NCI-H446 (cell line): ENCODE results near the gene CCL11.
A peak's percentile ranks its signal among the peaks of the same experiment; 100 is the strongest.

Experiments
- DNase-seq, 2 experiments: peaks; one replicate each; lab custom pipeline; 2025; lab: John Stamatoyannopoulos, UW

CCL11 gene

GRCh38 chr17:34285286-34285792 is at the start of gene CCL11:
Gene CCL11, plus strand, starts transcription at chr17:34285742. Its CDS starts 67 bp downstream, at chr17:34285809.
- no peak for DNase-seq

- DNase-seq, result peak in 1 of 2 experiments; percentile 1
Measured at GRCh38 chr17:34236281-34236892, 49.2 kb upstream of the CCL11 start.

DNA sequence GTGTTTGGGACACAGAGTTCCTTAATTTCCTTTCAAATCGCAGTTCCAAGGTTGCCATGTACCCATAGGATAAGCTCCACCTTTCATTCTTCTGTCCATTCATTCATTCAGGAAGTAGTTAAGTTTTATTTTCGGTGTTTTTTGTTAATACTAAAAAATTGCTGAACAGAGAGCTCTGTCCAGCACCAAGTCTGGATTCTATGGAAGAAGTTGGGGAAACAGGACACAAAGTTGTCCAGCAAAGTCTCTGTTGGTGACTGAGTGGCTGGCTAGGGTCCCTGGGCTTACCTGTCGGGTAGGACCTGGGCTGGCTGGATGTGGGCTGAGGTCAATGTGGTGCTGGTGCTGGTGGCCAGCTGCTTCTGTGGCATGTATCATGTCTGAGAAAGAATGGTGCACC is 48.1 kb upstream of the CCL11 start:
- no peak for DNase-seq

- DNase-seq, result no peak
Measured at GRCh38 chr17:34241062-34241461, 44.5 kb upstream of the CCL11 start.

DNA sequence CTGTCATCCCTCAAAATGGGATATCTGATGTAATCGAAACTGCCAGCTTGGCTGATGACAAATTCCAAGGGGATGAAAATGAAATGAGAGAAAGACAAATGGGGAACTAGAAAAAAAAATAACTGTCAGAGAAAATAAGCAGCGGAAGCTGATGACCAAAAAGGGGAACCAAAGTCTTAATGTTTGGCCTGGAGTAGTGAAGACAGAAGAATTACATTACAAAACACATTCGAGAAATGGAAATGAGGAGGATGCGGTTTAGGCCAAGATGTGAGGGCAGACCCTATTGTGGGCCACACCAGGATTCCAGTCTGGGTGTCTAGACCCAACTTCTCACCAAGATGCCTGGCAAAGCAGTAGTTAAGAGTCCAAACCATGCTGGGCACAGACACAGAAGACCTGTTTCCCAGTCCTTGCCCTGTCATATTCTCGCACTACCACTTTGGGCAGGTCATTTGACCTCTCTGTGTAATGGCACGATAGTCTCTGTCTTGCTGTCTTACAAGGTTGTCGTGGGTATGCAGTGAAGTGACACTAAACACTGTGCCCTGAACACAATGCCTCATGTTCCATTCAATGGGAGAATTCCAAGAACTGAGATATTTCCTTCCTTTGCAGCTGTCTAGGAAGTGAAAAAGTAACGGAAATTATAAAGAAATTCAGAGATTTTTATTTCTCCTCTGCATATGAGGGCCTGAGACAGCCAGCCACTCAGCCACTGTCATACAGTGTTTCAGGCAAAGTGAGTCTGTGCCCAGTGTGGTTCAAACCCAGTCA is 42.8 kb upstream of the CCL11 start:
- no peak for DNase-seq

- no peak for DNase-seq
Measured at GRCh38 chr17:34243364-34244320, 41.9 kb upstream of the CCL11 start.

DNA sequence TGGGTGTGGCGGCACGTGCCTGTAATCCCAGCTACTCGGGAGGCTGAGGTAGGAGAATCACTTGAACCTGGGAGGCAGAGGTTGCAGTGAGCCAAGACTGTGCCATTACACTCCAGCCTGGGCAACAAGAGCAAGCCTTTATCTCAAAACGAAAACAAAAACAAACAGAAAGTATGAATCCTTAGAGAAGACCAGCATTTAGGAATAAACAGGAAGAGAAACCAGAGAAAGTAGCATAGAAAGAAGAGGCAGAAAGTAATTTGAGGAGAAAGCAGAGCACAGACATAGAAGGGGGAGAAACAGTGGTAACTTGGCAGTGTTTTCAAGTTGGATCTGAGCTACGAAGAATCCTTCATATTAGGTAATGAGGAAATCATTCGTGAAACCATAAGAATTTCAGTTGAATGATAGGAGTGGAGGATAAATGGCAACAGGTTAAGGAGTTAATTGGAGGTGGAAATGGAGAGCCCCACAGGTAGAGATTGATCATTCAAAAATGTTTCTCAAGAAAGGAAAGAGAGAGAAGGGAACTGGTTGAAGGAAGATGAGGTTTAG is 40.1 kb upstream of the CCL11 start:
- no peak for DNase-seq

GRCh38 chr17:34246446-34246845 is 39.1 kb upstream of the CCL11 start:
- no peak for DNase-seq

GRCh38 chr17:34246881-34247280 is 38.7 kb upstream of the CCL11 start:
- DNase-seq, result no peak

- DNase-seq, result no peak
Measured at GRCh38 chr17:34248511-34249024, 37.0 kb upstream of the CCL11 start.

DNA sequence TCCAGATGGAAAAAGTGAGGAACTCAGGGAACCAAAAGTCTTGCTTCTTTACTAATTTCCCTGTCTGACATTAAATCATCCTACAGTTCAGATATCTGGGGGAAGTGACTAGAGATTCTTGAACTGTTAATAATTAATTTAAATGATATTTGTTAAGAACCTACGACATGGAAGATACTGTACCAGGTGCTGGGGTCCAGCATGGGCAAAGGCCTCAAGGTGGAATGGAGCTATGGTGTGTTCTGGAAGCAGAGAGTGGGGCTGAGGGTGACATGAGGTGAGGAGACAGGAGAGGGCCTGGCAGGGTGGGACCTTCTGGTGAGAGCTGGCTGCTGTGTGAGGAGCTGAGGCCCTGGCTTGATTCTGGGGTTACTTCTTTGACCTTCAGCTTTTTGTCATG is 36.5 kb upstream of the CCL11 start:
- DNase-seq, result no peak

DNA sequence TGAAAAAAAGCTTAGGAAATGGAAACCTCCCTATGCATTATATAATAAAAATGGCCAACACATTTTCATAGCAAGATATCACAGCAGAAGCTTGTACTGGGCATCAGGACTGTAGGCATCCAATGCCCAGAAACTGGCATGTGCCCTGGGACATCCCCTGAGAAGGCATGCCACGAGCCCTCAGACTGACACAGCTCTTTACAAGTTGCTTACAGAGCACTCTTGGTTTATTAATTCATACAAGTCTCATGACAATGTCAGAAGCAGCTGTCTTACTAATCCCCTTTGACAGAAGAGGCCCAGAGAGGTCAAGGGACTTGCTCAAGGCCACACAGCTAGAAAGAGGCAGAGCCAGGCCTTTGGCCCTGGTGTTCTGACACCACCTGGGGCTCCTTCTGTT is 36.1 kb upstream of the CCL11 start:
- no peak for DNase-seq

- no peak for DNase-seq
Measured at GRCh38 chr17:34251186-34251585, 34.4 kb upstream of the CCL11 start.

DNA sequence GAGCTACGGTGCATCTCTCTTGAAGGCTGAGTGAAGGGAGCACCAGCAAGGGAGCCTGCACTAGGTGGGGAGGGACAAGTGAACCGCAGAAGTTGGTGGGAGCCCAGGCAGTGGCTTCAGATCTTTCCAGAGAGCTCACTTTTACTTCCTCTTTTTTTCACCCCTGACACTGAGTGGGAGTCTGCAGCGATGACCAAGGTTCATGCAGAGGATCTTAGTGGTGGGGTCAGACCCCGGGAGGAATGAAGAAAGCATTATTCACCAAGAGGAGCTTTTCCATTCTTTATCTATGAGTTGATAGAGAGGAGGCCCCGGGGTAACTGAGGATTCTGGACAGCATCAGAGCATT is 33.5 kb upstream of the CCL11 start:
- DNase-seq, result no peak

DNA sequence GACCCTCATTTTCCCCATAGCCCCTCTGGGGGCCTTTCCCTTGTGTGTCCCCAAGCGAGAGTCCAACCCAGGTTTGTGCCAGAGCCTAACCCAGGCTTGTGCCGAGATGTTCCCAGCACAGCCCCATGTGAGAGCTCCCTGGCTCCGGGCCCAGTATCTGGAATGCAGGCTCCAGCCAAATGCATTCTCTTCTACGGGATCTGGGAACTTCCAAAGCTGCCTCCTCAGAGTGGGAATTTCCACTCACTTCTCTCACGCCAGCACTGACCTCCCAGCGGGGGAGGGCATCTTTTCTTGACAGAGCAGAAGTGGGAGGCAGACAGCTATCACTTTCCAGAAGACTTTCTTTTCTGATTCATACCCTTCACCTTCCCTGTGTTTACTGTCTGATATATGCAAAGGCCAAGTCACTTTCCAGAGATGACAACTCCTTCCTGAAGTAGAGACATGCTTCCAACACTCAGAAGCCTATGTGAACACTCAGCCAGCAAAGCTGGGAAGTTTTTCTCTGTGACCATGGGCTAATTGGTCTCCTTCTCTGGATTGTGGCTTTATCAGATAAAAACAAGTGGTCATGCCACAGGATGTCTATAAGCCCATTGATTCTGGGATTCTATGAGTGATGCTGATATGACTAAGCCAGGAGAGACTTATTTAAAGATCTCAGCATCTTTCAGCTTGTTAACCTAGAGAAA is 33.0 kb upstream of the CCL11 start:
- DNase-seq, result peak in 1 of 2 experiments; percentile 27

DNA sequence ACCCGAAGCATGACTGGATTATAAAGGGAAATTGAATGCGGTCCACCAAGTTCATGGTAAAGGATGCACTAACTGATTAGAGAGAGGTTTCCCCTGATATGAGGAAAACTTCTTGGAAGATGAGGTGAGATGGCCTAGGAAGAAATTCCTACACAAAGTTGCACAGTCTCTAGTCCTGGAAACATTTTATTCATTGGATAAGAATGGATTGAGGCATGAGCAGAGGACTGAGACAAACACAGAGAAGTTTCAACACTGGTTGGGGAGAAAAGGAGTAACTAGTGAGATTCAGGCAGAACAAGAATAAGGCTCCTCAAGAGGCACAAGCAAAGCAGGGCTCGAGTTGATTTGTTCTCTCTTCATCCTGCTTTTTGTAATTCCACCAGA is 32.4 kb upstream of the CCL11 start:
- no peak for DNase-seq

DNA sequence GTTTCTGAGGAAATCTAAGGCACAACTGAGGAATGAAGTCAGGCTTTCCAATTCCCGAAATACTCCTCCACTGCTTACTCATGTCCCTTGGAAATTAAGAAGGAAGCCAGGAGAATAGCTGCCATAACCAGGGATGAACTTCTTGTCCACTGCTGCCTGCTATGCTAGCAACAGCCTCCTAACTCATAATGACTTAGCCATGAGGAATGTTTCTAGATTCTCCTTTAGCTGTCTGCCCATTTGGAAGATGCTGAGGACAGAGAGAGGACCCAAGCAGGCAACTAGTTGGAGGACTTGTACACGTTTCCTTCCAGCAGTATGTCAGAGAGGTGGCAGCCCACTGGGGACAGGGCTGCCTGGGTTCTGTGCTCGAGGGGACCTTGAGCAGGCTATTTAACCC is 31.4 kb upstream of the CCL11 start:
- DNase-seq, result no peak

DNA sequence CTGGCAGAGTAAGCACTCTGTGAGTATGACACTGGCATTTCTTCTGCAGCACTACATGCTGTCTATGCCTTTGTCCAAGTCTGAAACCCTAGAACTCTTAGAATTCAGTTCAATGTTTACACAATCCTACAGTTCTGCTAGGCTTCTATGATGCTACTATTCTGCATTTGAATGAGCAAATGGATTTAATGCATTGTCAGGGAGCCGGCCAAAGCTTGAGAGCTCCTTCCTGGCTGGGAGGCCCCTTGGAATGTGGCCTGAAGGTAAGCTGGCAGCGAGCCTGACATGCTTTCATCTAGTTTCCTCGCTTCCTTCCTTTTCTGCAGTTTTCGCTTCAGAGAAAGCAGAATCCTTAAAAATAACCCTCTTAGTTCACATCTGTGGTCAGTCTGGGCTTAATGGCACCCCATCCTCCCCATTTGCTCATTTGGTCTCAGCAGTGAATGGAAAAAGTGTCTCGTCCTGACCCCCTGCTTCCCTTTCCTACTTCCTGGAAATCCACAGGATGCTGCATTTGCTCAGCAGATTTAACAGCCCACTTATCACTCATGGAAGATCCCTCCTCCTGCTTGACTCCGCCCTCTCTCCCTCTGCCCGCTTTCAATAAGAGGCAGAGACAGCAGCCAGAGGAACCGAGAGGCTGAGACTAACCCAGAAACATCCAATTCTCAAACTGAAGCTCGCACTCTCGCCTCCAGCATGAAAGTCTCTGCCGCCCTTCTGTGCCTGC is 30.7 kb upstream of the CCL11 start, which contains the start of gene CCL2:
Gene CCL2, plus strand, starts transcription at position 635 of the 730 bp plus-strand sequence. Its CDS starts 65 bp downstream, at position 700.
- DNase-seq, result no peak

- no peak for DNase-seq
Measured at GRCh38 chr17:34255381-34255732, 30.2 kb upstream of the CCL11 start.

DNA sequence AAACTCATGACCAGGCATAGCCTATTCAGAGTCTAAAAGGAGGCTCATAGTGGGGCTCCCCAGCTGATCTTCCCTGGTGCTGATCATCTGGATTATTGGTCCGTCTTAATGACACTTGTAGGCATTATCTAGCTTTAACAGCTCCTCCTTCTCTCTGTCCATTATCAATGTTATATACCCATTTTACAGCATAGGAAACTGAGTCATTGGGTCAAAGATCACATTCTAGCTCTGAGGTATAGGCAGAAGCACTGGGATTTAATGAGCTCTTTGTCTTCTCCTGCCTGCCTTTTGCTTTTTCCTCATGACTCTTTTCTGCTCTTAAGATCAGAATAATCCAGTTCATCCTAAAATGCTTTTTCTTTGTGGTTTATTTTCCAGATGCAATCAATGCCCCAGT is 29.7 kb upstream of the CCL11 start:
- no peak for DNase-seq
